ENCODE data around the gene LRRC4C.

DNA sequence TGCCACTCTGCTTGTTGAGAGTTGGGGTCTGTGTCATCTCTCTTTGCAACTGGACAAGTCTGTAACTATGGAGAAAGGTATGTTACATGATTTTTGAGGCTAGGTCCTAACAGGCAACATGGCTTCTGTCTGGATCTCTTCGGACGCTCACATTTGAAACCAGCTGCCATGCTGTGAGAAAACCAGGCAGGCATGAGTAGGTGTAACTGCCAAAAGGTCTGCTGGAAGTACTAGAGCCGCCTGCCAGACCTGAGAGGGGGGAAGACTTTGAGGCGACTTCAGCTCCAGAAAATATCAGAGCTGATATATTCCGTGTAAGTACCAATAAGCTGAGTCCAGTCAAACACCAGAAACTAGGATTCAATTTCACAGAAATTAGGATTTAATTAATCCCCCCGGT is 579.5 kb downstream of the LRRC4C start:
- TF ChIP-seq EP300 (IDR thresholded peaks at IDR 0.05) (no peak), POLR2A (IDR thresholded peaks at IDR 0.05) (no peak), POLR2AphosphoS5 (IDR thresholded peaks at IDR 0.05) (no peak)
- TF ChIP-seq, protein P1, sequence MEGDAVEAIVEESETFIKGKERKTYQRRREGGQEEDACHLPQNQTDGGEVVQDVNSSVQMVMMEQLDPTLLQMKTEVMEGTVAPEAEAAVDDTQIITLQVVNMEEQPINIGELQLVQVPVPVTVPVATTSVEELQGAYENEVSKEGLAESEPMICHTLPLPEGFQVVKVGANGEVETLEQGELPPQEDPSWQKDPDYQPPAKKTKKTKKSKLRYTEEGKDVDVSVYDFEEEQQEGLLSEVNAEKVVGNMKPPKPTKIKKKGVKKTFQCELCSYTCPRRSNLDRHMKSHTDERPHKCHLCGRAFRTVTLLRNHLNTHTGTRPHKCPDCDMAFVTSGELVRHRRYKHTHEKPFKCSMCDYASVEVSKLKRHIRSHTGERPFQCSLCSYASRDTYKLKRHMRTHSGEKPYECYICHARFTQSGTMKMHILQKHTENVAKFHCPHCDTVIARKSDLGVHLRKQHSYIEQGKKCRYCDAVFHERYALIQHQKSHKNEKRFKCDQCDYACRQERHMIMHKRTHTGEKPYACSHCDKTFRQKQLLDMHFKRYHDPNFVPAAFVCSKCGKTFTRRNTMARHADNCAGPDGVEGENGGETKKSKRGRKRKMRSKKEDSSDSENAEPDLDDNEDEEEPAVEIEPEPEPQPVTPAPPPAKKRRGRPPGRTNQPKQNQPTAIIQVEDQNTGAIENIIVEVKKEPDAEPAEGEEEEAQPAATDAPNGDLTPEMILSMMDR (IDR thresholded peaks at IDR 0.05) = no peak

All from gastroesophageal sphincter (tissue), 3 donors.